CD4-positive, alpha-beta T cell treated with Interferon alpha-2 for 1 hour (primary cell): Measurements from ENCODE around the gene SPACA7.

Experiments used
- DNase-seq, 2 donors: peaks; one replicate each; pipeline ENCODE4 v3.0.0-alpha.2; 2020 to 2022

The SPACA7 gene, protein sequence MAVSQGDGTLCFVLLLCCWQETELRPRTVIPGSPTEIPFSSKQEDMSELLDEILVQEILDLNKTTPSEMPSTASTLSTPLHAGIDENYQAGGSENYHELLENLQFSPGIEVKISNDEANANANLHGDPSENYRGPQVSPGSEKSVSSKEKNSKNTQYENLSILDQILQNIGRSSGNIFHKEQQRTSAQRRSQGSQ

DNA sequence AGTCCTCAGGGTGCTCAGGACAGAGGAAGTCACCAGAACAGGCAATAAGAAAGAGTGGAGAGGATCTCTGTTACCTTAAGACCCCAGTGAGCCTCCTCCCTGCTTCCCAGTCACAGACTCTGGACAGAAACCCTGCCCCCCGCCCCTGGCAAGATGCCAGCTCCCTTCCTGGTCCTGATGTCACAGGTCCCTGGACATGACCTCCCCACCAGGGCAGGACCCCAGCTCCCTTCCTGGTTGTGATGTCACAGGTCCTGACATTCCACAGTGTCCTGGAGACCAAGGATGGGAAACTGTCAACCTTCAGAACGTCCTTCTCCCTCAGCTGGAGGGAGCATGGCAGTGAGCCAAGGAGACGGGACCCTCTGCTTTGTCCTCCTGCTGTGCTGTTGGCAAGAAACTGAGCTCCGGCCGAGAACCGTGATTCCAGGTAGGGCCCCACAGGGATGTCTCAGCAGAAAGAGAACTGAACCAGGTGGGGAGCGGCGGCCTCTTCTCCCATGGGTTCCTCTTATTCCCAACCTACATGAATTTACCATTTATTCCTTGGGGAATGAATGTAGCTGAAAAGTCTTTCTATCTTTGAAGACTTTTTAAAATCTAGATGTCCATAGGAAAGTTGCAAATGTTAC is at the start of gene SPACA7:
Gene SPACA7, plus strand, starts transcription at position 306 of the 632 bp plus-strand sequence. Its CDS starts 31 bp downstream, at position 337.
- DNase-seq = no peak

DNA sequence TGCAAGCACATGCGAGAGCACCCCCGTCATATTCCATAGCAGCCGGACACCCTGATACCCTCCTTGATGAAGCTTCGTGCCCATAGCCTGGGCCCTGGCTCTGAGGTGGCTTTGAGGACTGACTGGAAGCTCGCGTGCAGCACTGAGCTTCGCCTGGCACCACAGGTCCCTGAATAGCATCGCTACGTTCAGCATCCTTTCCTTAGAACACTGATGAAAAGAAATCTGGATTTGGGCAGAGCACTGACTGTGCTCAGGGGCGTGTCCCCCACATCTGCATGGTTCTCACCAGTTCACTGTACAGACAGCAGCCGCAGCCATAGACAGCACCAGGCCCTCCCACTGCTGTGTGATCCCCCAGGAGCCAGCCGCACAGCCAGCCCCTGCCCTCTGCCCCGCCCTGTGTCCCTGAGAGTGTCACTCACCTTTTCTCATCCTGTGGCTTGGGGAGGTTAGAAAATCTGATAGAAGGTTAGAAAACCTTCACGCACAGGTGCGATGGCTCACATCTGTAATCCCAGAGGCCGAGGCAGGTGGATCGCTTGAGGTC is 49.3 kb upstream of the SPACA7 start:
- DNase-seq = no peak

DNA sequence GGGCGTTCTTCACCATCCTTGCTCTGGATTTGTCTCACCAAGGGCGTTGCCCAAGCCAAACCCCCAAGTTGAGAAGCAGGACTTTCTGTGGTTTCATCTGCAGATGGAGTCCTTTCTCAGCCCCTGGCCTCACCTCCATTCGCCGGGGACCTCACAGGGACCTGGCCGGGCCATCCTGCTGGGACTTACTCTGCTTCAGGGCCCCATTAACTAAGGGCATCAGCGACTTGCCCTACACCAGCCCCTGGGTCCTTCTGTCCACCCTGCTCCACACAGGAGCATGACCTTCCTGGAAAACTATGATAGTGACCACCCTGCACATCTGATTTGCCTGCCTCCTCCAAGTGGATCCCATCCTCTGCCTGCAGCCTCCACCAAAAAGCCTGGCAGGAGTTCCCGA is 47.2 kb upstream of the SPACA7 start:
- no peak for DNase-seq

DNA sequence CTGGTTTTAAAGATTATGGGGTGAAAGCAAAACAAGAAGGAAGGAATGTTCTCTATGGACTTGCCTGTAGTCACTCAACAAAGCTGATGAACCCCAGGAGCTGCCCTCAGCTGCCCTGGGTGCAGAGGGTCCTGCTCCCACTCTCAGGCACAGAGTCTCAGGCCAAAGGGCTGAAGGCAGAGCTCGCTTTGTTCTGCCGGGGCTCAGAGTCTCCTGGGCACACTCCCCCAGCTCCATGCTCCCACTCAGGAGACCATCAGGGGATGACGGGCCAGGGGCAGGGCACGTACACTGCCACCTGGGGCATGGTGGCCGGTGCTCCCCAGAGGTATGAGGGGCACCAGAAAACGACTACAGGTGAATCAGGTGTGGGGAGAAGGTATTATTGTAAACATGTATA is 46.8 kb upstream of the SPACA7 start:
- no peak for DNase-seq

- no peak for DNase-seq
Observed at GRCh38 chr13:112330066-112330465, 46.1 kb upstream of the SPACA7 start.

DNA sequence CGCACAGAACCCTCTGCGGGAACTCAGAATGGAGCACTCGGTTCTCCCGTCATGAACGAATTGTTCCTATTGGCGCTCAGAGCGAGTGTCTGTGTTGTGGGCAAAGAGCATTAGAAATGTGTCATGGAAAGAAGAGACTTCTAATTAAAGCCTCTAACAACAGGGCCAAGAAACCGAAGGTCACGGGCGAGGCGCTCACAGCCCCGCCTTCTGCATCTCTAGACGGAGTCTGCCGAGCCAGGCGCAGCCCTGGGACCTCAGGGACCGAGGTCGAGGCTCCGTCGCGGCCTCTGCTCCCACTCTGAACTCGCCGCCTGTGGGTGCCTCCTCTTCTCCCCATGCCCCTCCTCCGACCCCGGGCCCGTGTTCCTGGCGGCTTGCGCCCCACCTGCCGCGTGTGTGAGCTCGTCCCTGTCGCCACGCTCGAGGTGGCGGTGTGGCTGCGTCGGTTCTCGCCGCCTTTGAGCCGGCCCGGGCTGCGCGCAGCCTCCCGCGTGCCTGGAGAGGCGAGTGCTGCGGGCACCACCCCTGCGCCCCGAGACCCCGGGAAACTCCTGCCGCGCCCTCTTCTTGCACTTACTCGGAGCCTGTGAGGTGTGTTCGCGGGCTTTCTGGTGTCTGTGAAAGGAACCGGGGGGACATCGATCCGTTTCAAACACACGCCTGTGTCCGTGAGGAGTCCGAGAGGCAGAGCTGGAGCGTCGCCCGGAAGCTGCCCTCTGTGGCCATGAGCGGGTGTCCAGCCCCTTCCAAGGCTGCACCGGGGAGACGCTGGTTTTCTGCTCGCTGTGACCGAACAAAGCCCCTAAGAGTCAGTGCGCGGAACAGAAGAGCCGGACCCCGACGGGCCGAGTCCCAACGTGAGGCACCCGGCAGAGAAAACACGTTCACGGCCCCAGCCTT is 45.4 kb upstream of the SPACA7 start:
- DNase-seq = no peak

- no peak for DNase-seq
Observed at GRCh38 chr13:112331675-112332074, 44.5 kb upstream of the SPACA7 start.

GRCh38 chr13:112332727-112333126 is 43.4 kb upstream of the SPACA7 start:
- no peak for DNase-seq

DNA sequence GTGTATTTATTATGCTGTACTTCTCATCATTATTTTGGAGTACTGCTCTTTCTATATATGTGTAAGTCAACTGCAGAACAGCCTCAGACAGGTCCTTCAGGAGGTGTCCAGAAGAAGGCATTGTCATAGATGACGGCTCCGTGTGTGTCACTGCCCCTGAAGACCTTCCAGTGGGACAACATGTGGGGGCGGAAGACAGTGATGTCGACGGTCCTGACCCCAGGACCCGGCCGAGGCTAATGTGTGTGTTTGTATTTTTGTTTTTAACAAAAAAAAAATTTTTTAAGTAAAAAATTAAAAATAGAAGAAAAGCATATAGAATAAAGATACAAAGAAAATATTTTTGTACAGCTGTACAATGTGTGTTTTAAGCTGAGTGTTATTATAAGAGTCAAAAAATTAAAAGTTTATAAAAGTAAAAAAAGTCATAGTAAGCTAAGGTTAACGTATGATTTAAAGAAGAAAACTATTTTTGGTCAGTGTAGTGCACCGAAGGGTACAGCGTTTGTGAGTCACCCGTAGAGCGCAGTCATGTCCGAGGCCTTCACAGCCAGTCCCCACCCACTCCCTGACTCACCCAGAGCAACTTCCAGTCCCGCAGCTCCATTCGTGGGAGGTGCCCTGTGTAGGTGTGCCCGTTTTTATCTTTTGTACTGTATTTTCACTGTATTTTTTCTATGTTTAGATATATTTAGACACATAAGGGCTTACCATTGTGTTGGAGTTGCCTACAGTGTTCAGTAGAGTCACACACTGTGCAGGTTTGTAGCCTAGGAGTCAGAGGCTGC is 42.2 kb upstream of the SPACA7 start:
- no peak for DNase-seq

DNA sequence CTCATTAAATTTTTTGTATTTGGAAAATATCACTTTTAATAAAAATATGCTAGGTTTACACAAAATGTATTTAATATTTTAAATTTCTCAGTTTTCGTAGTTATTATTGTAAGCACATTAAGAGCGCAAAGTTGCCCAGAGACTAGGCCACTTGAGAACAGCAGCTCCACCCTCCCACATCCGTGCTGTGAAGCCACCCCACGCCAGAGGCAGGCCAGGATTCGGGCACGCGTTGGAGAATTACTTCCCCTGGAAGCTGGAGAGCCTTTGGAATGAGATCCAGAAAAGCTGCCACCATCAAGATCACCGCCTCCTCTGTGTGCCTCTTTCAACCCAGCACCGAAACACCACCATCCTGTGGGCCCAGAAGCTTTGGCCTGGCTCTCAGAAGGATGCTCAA is 41.0 kb upstream of the SPACA7 start:
- DNase-seq = no peak

DNA sequence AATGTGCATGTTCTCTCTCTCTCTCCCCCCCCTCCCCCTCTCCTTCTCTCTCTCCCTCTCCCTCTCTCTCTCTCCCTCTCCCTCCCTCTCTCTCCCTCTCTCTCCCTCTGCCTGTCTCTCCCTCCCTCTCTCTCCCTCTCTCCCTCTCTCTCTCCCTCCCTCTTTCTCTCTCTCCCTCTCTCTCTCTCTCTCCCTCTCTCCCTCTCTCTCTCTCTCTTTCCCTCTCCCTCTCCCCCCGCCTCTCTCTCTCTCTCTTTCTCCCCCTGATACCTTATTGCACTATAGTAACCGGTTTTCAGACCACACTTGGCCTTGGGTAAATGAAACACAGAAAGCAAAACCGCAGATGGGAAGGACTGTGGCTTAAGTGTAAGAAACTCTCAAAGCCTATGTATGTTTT is 34.7 kb upstream of the SPACA7 start:
- DNase-seq = no peak

DNA sequence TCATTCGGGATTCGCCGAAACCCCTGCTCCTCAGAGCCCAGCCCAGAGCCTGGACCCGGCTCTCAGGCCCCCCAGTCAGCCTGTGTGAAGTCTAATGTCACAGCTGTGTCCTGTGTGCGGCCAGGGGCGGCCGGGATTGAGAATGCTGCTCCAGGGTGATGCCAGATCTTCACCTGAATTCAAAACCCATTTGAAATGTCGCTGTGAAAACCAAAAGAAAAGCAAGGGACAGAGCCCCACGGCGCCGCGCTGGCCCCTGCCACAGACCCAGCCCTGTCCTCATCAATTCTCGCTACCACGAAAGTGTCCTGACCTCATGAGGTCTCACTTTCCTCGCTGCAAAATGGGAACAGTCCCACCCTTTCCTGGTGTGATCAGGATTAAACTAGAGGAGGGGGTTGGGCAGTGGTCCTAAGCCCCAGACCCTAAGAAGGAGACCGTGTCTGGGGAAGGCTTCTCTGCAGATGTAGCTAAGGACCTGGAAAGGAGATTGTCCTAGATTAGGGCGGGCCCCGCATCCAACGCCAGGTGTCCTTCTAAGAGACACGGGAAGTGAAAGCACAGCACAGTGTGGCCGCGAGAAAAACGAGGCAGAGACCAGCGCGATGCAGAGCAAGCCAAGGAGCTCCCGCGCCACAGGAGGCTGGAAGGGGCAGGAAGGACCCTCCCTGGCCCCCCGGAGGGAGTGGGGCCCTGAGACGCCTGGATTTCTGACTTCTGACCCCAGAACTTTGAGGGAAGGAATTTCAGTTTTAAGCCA is 34.0 kb upstream of the SPACA7 start:
- no peak for DNase-seq

DNA sequence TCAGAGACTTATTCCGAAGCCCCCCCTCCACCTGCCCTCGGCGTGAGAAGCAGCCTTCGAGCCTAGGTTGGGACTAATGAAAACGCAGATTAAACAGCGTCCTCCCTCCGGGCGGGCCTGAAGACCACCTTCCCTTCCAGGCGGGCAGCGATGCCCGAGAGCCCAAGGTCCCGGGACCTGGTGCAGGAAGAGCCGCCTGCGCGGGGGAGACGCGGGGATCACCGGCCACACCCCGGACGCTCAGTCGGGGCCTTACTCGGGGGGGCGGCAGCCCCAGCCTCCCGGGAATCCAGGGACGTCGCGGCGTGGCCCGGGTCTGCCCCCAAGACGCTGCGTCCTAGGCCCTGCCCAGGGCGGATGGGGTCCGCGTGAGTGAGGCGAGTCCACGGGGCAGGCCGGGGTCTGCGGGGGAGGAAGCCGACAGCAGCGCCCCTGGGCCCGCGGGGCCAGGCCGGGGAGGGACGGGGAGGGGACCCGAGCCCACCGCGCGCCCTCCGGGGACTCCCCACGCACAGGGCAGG is 33.3 kb upstream of the SPACA7 start:
- no peak for DNase-seq

DNA sequence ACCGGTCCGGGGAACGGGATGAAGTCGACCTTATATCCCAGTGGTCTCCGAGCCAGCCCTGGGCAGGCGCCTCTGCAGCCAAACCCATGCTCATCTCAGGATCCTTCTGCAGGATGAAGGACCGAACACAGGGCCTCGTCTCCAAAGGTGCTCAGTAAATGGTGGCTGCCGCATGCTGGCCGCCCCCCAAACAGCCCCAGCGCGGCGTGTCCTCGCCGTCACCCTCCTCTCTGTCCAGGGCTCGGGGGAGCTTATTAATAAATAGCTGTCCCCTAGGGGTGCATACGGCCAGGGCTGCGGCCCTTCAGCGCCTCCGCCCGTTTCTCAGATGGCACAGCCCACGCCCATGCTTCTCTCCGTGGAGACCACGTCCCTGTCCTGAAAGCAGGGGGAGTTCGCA is 32.6 kb upstream of the SPACA7 start:
- DNase-seq = no peak

GRCh38 chr13:112345826-112346172 is 30.4 kb upstream of the SPACA7 start:
- DNase-seq = no peak

GRCh38 chr13:112346173-112346898 is 29.8 kb upstream of the SPACA7 start:
- no peak for DNase-seq

GRCh38 chr13:112346899-112347229 is 29.3 kb upstream of the SPACA7 start:
- DNase-seq = no peak

GRCh38 chr13:112347986-112348385 is 28.2 kb upstream of the SPACA7 start:
- no peak for DNase-seq

DNA sequence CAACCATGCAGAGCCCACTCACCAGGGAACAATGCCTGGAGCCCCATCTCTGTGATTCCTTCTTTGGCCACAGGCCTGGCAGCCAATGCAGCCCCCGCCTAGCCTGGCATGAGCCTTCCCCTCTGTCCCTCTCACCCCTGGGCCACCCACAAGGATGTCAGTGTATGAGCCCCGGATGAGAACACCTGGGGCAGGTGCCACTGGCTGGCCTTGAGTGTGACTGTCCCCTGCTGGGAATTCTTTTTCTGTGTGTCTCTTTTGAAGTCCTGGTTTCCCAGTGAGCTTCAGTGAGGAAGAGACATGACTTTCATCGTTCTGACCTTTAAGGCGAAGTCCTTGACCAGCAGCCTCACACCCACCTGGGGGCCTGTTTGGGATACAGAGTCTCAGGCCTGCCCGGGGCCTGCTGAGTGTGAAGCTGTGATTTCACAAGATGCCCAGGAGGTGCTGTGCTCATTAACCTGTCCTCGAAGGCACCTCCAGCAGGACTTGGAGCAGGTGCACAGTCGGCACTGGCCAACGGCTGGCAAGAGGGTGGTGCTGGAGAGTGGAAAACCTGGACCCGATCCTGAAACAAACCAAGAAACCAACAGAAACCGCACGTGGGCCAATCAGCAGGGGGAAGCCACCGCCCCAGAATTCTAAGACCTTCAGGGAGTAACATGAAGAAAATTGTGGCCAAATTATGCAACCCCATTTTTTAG is 27.4 kb upstream of the SPACA7 start:
- no peak for DNase-seq

DNA sequence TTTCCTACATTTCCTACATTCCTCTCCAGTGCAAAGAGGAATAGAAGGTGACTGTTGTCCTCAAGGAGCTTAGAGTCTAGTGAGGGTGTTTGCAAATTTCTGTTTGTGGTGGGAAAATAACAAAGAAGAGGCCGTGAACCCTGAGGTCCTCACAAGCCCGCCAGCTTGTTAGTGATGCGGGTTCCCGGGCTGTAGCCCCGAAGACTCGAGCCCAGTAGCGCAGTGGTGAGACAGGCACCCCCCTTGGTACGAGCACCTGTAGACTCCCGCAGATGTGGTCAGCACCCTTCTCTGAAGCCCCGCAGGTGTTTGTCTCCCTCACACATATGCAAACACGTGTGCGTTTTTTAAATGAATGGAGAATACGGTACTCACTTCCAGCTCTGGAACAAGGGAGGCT is 26.5 kb upstream of the SPACA7 start:
- DNase-seq = no peak

- no peak for DNase-seq
Observed at GRCh38 chr13:112350300-112350699, 25.9 kb upstream of the SPACA7 start.
